PC-9 (cell line): ENCODE measurements around the gene ACTL9. TPM values are rescaled to one million over a fixed set of nuclear protein-coding genes. Genes with fewer than 3 reads are reported as not detected.

Source experiments
- BruUV-seq: library from RNA; stranded (reverse); fragments of 400-500 nt; replicated peaks from 2 replicates; lab custom pipeline; 2021; lab: Mats Ljungman, UMichigan
- CTCF ChIA-PET: fragments of 300-600 bp; sonication (Branson Sonifier 250); formaldehyde crosslinking; loops from one replicate; lab custom pipeline; 2022; ENCODE audit warnings: antibody characterized with exemption; lab: Charles Lee
- POLR2A ChIA-PET: fragments of 300-600 bp; sonication (Branson Sonifier 250); formaldehyde crosslinking; loops from one replicate; lab custom pipeline; 2022; ENCODE audit warnings: antibody characterized with exemption; ENCODE audit not compliant: unreplicated experiment; lab: Charles Lee
- DNase-seq, 2 experiments: peaks; one replicate each; pipeline versions ENCODE4 v3.0.0 to v3.0.0-alpha.2; 2015 to 2022; ENCODE audit warnings: mixed read lengths in 1 of 2
- H2AFZ ChIP-seq: fragments of 200-600 bp; sonication (generic); 2 replicates; pipeline ENCODE4 v1.8.1; 2017; ENCODE audit warnings: antibody characterized with exemption
- H3F3A ChIP-seq: fragments of 200-600 bp; sonication (generic); 2 replicates; pipeline ENCODE4 v1.8.1; 2017; ENCODE audit warnings: antibody characterized with exemption, mild to moderate bottlenecking, low read depth; ENCODE audit not compliant: insufficient read depth
- H3K27ac ChIP-seq: fragments of 200-600 bp; sonication (generic); 2 replicates; pipeline ENCODE4 v1.6.1; 2016; ENCODE audit warnings: mixed run types
- H3K27me3 ChIP-seq: fragments of 200-600 bp; sonication (generic); 2 replicates; pipeline ENCODE4 v1.6.1; 2016; ENCODE audit warnings: low read depth, mixed run types; ENCODE audit not compliant: insufficient read depth
- H3K36me3 ChIP-seq: fragments of 200-600 bp; sonication (generic); 2 replicates; pipeline ENCODE4 v1.6.1; 2016; ENCODE audit warnings: low read depth, mixed run types
- H3K4me1 ChIP-seq: fragments of 200-600 bp; sonication (generic); replicated peaks from 2 replicates; pipeline ENCODE4 v1.6.1; 2016; ENCODE audit warnings: mixed run types; ENCODE audit not compliant: insufficient read depth
- H3K4me2 ChIP-seq: fragments of 200-600 bp; sonication (generic); 2 replicates; pipeline ENCODE4 v1.6.1; 2017; ENCODE audit warnings: mixed run types
- H3K4me3 ChIP-seq: fragments of 200-600 bp; sonication (generic); 2 replicates; pipeline ENCODE4 v1.6.1; 2016; ENCODE audit warnings: mixed run types
- H3K79me2 ChIP-seq: fragments of 200-600 bp; sonication (generic); 2 replicates; pipeline ENCODE4 v1.6.1; 2017; ENCODE audit warnings: low read depth, mixed run types
- H3K9me2 ChIP-seq: fragments of 200-600 bp; sonication (generic); 2 replicates; pipeline ENCODE4 v1.8.1; 2017; ENCODE audit warnings: mild to moderate bottlenecking; ENCODE audit not compliant: insufficient read depth
- H3K9me3 ChIP-seq: fragments of 200-600 bp; sonication (generic); 2 replicates; pipeline ENCODE4 v1.8.1; 2016; ENCODE audit warnings: low read depth; ENCODE audit not compliant: insufficient read depth
- H4K20me1 ChIP-seq: fragments of 200-600 bp; sonication (generic); 2 replicates; pipeline ENCODE4 v1.8.1; 2017; ENCODE audit not compliant: insufficient read depth
- CTCF ChIP-seq: fragments of 200-600 bp; sonication (generic); conservative IDR thresholded peaks from 2 replicates; pipeline ENCODE4 v1.6.1; 2017; ENCODE audit warnings: mixed run types, antibody characterized with exemption, mild to moderate bottlenecking, moderate library complexity
- EZH2 ChIP-seq: fragments of 200-600 bp; sonication (generic); IDR thresholded peaks from 2 replicates; pipeline ENCODE4 v1.8.0; 2017; ENCODE audit warnings: antibody characterized with exemption, low read depth
- intact Hi-C: fragments of 100-400 bp; cut with micrococcal nuclease; formaldehyde crosslinking; loops from one replicate; pipeline ENCODE4 v1.10.0; 2022; ENCODE audit not compliant: unreplicated experiment
- total RNA-seq: library from RNA; stranded (reverse); gene quantifications from 2 replicates; pipeline ENCODE4 v1.2.3, GENCODE V29; 2021

Gene ACTL9
- total RNA-seq, 1 experiment from 2014 or later: not detected

- TF ChIP-seq EZH2 (no peak), CTCF (no peak)
- BruUV-seq: no TSS peak
- no peaks in the 10 kb centered on the region for H3F3A ChIP-seq
- H3K27ac ChIP-seq: no peak overlapping the region
- H2AFZ ChIP-seq: no peak overlapping the region
- POLR2A ChIA-PET: no interaction called here
- H3K9me2 ChIP-seq: no peaks in the 10 kb centered on the region
- H3K4me3 ChIP-seq: no peak overlapping the region
- H3K36me3 ChIP-seq: no peaks in the 10 kb centered on the region
- H3K4me1 ChIP-seq: no peaks in the 10 kb centered on the region
- no peaks in the 10 kb centered on the region for H3K79me2 ChIP-seq
- CTCF ChIA-PET: no interaction called here
- H3K27me3 ChIP-seq: peaks cover 10% of the 10 kb centered on the region; the same call in 1 of the 2 replicates
- DNase-seq: no peak
- H3K9me3 ChIP-seq: 0 out of 2 replicates have a peak, but pooled peaks cover 4% of the 10 kb centered on the region
- no peaks in the 10 kb centered on the region for H4K20me1 ChIP-seq
- intact Hi-C loops: no loop called here
- no peak overlapping the region for H3K4me2 ChIP-seq
Measured at GRCh38 chr19:8682931-8683330, 15.7 kb downstream of the ACTL9 start.

GRCh38 chr19:8682472-8682871 is 16.1 kb downstream of the ACTL9 start:
- H3K9me2 ChIP-seq: no peaks in the 10 kb centered on the region
- CTCF ChIA-PET: no interaction called here

GRCh38 chr19:8681345-8682029 is 17.1 kb downstream of the ACTL9 start:
- TF ChIP-seq CTCF (no peak), EZH2 (no peak)
- H3K27me3 ChIP-seq: peaks cover 7% of the 10 kb centered on the region; the same call in 1 of the 2 replicates
- no peaks in the 10 kb centered on the region for H3K79me2 ChIP-seq
- no peaks in the 10 kb centered on the region for H4K20me1 ChIP-seq
- H3K9me3 ChIP-seq: 0 out of 2 replicates have a peak, but pooled peaks cover 4% of the 10 kb centered on the region
- no peak overlapping the region for H2AFZ ChIP-seq
- no peak overlapping the region for H3K4me2 ChIP-seq
- ChIA-PET POLR2A (no interaction called here), CTCF (no interaction called here)
- no peaks in the 10 kb centered on the region for H3K36me3 ChIP-seq
- DNase-seq: no peak
- no peak overlapping the region for H3K4me3 ChIP-seq
- intact Hi-C loops: no loop called here
- H3F3A ChIP-seq: no peaks in the 10 kb centered on the region
- no peaks in the 10 kb centered on the region for H3K9me2 ChIP-seq
- no peak overlapping the region for H3K27ac ChIP-seq
- H3K4me1 ChIP-seq: no peaks in the 10 kb centered on the region
- BruUV-seq: no TSS peak

More at GRCh38 chr19:8682472-8682871, 16.1 kb downstream of the ACTL9 start:
- Histone ChIP-seq H3F3A (no peaks in the 10 kb centered on the region), H3K4me2 (no peak overlapping the region), H3K36me3 (no peaks in the 10 kb centered on the region), H3K27me3 (peaks cover 5% of the 10 kb centered on the region; the same call in 1 of the 2 replicates), H3K79me2 (no peaks in the 10 kb centered on the region), H3K4me3 (no peak overlapping the region), H3K9me3 (0 out of 2 replicates have a peak, but pooled peaks cover 4% of the 10 kb centered on the region), H2AFZ (no peak overlapping the region), H4K20me1 (no peaks in the 10 kb centered on the region), H3K4me1 (no peaks in the 10 kb centered on the region), H3K27ac (no peak overlapping the region)
- no peak for TF ChIP-seq EZH2
- no peak for TF ChIP-seq CTCF
- POLR2A ChIA-PET: no interaction called here
- DNase-seq: no peak
- BruUV-seq: no TSS peak
- intact Hi-C loops: no loop called here
